Tibial nerve (tissue), 4 donors: ENCODE measurements around the gene ADAMTS2. TPM values are rescaled to one million over a fixed set of nuclear protein-coding genes. Genes with fewer than 3 reads are reported as not detected.

Experiments
- DNase-seq, 2 donors: peaks; one replicate each; pipeline ENCODE4 v3.0.0-alpha.2; 2019; ENCODE audit warnings: low spot score in 2 of 2
- H3K27ac ChIP-seq, 4 donors: fragments of 200-600 bp; sonication (generic) in 3 of 4; one replicate each; pipeline ENCODE4 v1.5.1; 2017 to 2019; ENCODE audit warnings: mild to moderate bottlenecking in 1 of 4
- H3K27me3 ChIP-seq, 2 donors: fragments of 200-600 bp; sonication (generic) in 1 of 2; one replicate each; pipeline versions ENCODE4 v1.5.1 to v1.6.0; 2017 to 2019
- H3K36me3 ChIP-seq, 3 donors: fragments of 200-600 bp; sonication (generic); one replicate each; pipeline ENCODE4 v1.5.1; 2018 to 2019
- H3K4me1 ChIP-seq, 4 donors: fragments of 200-600 bp; sonication (generic) in 3 of 4; one replicate each; pipeline ENCODE4 v1.5.1; 2017 to 2019
- H3K4me3 ChIP-seq, 4 donors: fragments of 200-600 bp; sonication (generic) in 3 of 4; one replicate each; pipeline ENCODE4 v1.5.1; 2017 to 2019; ENCODE audit warnings: mild to moderate bottlenecking in 1 of 4, moderate library complexity in 1 of 4
- H3K9me3 ChIP-seq, 4 donors: fragments of 200-600 bp; sonication (generic) in 3 of 4; one replicate each; pipeline ENCODE4 v1.5.1; 2017 to 2019
- CTCF ChIP-seq, 5 experiments: fragments of 200-600 bp in 3 of 5; fragments of 450-650 bp in 2 of 5; sonication (generic) in 3 of 5; IDR thresholded peaks; one replicate each; pipeline ENCODE4 v1.5.1; 2016 to 2019; ENCODE audit warnings: antibody characterized with exemption in 5 of 5, mild to moderate bottlenecking in 3 of 5, moderate library complexity in 2 of 5
- EP300 ChIP-seq, 2 donors: sonication (generic); formaldehyde crosslinking; IDR thresholded peaks; one replicate each; pipeline ENCODE4 v1.6.1; 2017; ENCODE audit warnings: antibody characterized with exemption in 2 of 2, mild to moderate bottlenecking in 1 of 2
- POLR2A ChIP-seq, 2 donors: fragments of 450-650 bp; IDR thresholded peaks; one replicate each; pipeline ENCODE4 v1.6.1; 2017; ENCODE audit warnings: antibody characterized with exemption in 2 of 2, mild to moderate bottlenecking in 2 of 2, moderate library complexity in 2 of 2
- WGBS, 2 donors: methylation state at CpG; one replicate each; pipeline ENCODE4 v1.1.5; 2018; 5-methylcytosine and 5-hydroxymethylcytosine counted together
- total RNA-seq, 4 donors: library from RNA; depleted of rRNA; stranded (reverse); fragments of >200 nt; gene quantifications; one replicate each; pipeline ENCODE4 v1.1.0, GENCODE V29; 2016

Gene ADAMTS2
- total RNA-seq, 4 donors from 2014 or later: 23.2 to 58.8 (median 47.2) TPM

- H3K9me3 ChIP-seq: peaks cover 0 to 7% (median 0%) of the 10 kb centered on the region in 4 donors
- H3K36me3 ChIP-seq: peaks cover 0 to 5% (median 0%) of the 10 kb centered on the region in 3 donors
- no peak for TF ChIP-seq CTCF (IDR thresholded peaks at IDR 0.05)
- TF ChIP-seq EP300 (IDR thresholded peaks at IDR 0.05): no peak
- no peak for TF ChIP-seq POLR2A (IDR thresholded peaks at IDR 0.05)
- H3K27ac ChIP-seq: peak overlapping the region in 1 of 4 donors; percentile 13
- WGBS, 2 donors: 22 to 38% methylated on average over 10 to 11 of the region's 11 CpGs
- no peak for DNase-seq
- H3K4me1 ChIP-seq: peaks cover 0 to 34% (median 2%) of the 10 kb centered on the region in 4 donors
- no peak overlapping the region for H3K4me3 ChIP-seq
- H3K27me3 ChIP-seq: no peaks in the 10 kb centered on the region
Observed at GRCh38 chr5:179319741-179320281, 25.4 kb downstream of the ADAMTS2 start.

GRCh38 chr5:179319123-179319522, 26.1 kb downstream of the ADAMTS2 start:
- Histone ChIP-seq H3K36me3 (peaks cover 0 to 5% (median 0%) of the 10 kb centered on the region in 3 donors), H3K27ac (no peak overlapping the region), H3K27me3 (no peaks in the 10 kb centered on the region), H3K4me3 (no peak overlapping the region), H3K9me3 (peaks cover 0 to 7% (median 0%) of the 10 kb centered on the region in 4 donors), H3K4me1 (peaks cover 0 to 41% (median 6%) of the 10 kb centered on the region in 4 donors)
- no peak for DNase-seq
- TF ChIP-seq CTCF (IDR thresholded peaks at IDR 0.05) (no peak), EP300 (IDR thresholded peaks at IDR 0.05) (no peak), POLR2A (IDR thresholded peaks at IDR 0.05) (no peak)
- WGBS, 2 donors: 91 to 96% methylated on average over 8 of the region's 8 CpGs

GRCh38 chr5:179318221-179318955, 26.9 kb downstream of the ADAMTS2 start:
- peaks cover 0 to 7% (median 0%) of the 10 kb centered on the region in 4 donors for H3K9me3 ChIP-seq
- 43 to 47% methylated on average over 16 to 21 of the region's 21 CpGs for WGBS, 2 donors
- no peak overlapping the region for H3K4me3 ChIP-seq
- no peaks in the 10 kb centered on the region for H3K27me3 ChIP-seq
- peaks cover 0 to 46% (median 6%) of the 10 kb centered on the region in 4 donors for H3K4me1 ChIP-seq
- peaks cover 0 to 5% (median 0%) of the 10 kb centered on the region in 3 donors for H3K36me3 ChIP-seq
- TF ChIP-seq EP300 (IDR thresholded peaks at IDR 0.05): no peak
- TF ChIP-seq POLR2A (IDR thresholded peaks at IDR 0.05): no peak
- TF ChIP-seq CTCF (IDR thresholded peaks at IDR 0.05): no peak
- no peak overlapping the region for H3K27ac ChIP-seq
- DNase-seq: no peak

GRCh38 chr5:179317411-179318220, 27.6 kb downstream of the ADAMTS2 start:
- Histone ChIP-seq H3K27me3 (no peaks in the 10 kb centered on the region), H3K4me1 (peaks cover 0 to 46% (median 6%) of the 10 kb centered on the region in 4 donors), H3K36me3 (peaks cover 0 to 5% (median 0%) of the 10 kb centered on the region in 3 donors), H3K27ac (no peak overlapping the region), H3K9me3 (peaks cover 0 to 10% (median 0%) of the 10 kb centered on the region in 4 donors), H3K4me3 (no peak overlapping the region)
- 71 to 82% methylated on average over 17 to 19 of the region's 19 CpGs for WGBS, 2 donors
- TF ChIP-seq EP300 (IDR thresholded peaks at IDR 0.05): no peak
- no peak for TF ChIP-seq POLR2A (IDR thresholded peaks at IDR 0.05)
- no peak for TF ChIP-seq CTCF (IDR thresholded peaks at IDR 0.05)
- DNase-seq: no peak
